ENCODE results near the gene PDP2.

- TF ChIP-seq, protein P1, sequence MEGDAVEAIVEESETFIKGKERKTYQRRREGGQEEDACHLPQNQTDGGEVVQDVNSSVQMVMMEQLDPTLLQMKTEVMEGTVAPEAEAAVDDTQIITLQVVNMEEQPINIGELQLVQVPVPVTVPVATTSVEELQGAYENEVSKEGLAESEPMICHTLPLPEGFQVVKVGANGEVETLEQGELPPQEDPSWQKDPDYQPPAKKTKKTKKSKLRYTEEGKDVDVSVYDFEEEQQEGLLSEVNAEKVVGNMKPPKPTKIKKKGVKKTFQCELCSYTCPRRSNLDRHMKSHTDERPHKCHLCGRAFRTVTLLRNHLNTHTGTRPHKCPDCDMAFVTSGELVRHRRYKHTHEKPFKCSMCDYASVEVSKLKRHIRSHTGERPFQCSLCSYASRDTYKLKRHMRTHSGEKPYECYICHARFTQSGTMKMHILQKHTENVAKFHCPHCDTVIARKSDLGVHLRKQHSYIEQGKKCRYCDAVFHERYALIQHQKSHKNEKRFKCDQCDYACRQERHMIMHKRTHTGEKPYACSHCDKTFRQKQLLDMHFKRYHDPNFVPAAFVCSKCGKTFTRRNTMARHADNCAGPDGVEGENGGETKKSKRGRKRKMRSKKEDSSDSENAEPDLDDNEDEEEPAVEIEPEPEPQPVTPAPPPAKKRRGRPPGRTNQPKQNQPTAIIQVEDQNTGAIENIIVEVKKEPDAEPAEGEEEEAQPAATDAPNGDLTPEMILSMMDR (IDR thresholded peaks at IDR 0.05), result no peak
- no peak for TF ChIP-seq POLR2A (IDR thresholded peaks at IDR 0.05)
Observed at GRCh38 chr16:66851166-66851964, 28.9 kb upstream of the PDP2 start.
